Thymus (tissue), 11 donors: ENCODE results near the gene SYDE1. TPM values are rescaled to one million over a fixed set of nuclear protein-coding genes. Genes with fewer than 3 reads are reported as not detected.
"Not testable (repeated sequence)": the region's sequence is repeated elsewhere in the genome, so short reads cannot be mapped to it uniquely, and the experiment has no call there.

Source experiments
- DNase-seq, 9 donors: peaks; one replicate each; pipeline ENCODE4 v3.0.0-alpha.2; 2013; ENCODE audit warnings: low spot score in 9 of 9, low read depth in 6 of 9, missing footprints in 1 of 9
- H3K27ac ChIP-seq, 2 donors: one replicate each; pipeline ENCODE4 v1.5.1; 2013; ENCODE audit warnings: control low read depth in 1 of 2, low read depth in 1 of 2, low read length in 1 of 2, mild to moderate bottlenecking in 1 of 2, moderate library complexity in 1 of 2
- H3K27me3 ChIP-seq, 2 donors: one replicate each; pipeline ENCODE4 v1.5.1; 2013; ENCODE audit warnings: low read length in 1 of 2; ENCODE audit not compliant: control insufficient read depth in 2 of 2, insufficient read depth in 1 of 2
- H3K36me3 ChIP-seq, 2 donors: one replicate each; pipeline ENCODE4 v1.5.1; 2013; ENCODE audit warnings: low read length in 1 of 2, mild to moderate bottlenecking in 1 of 2, moderate library complexity in 1 of 2; ENCODE audit not compliant: control insufficient read depth in 2 of 2, insufficient read depth in 2 of 2
- H3K4me1 ChIP-seq, 2 donors: one replicate each; pipeline ENCODE4 v1.5.1; 2013; ENCODE audit warnings: low read length in 2 of 2; ENCODE audit not compliant: control insufficient read depth in 2 of 2, insufficient read depth in 2 of 2
- H3K4me3 ChIP-seq, 2 donors: one replicate each; pipeline ENCODE4 v1.5.1; 2013; ENCODE audit warnings: low read length in 2 of 2, control low read depth in 1 of 2, mild to moderate bottlenecking in 1 of 2
- H3K9me3 ChIP-seq, 2 donors: one replicate each; pipeline ENCODE4 v1.5.1; 2013; ENCODE audit warnings: low read length in 1 of 2, mild to moderate bottlenecking in 1 of 2; ENCODE audit not compliant: control insufficient read depth in 2 of 2, insufficient read depth in 1 of 2
- WGBS: extraction: QIAGEN DNeasy Blood & Tissue Kit; methylation state at CpG from one replicate; pipeline ENCODE4 v1.1.7; 2013; 5-methylcytosine and 5-hydroxymethylcytosine counted together
- polyA plus RNA-seq: library from polyadenylated mRNA; stranded (reverse); fragments of 200-250 nt; gene quantifications from one replicate; pipeline ENCODE4 v1.2.3, GENCODE V29; 2013
- total RNA-seq: library from RNA; stranded (reverse); fragments of 120-200 nt; gene quantifications from one replicate; pipeline ENCODE4 v1.2.4, GENCODE V29; 2013
- donor health status: healthy.

The SYDE1 gene
- total and polyA plus RNA-seq, 2 donors = 0.94 to 2.5 TPM

- Histone ChIP-seq H3K9me3 (no peaks in the 10 kb centered on the region), H3K4me3 (no peak within 1 kb of the TSS), H3K4me1 (no peaks in the 10 kb centered on the region), H3K27ac (no peak within 1 kb of the TSS), H3K36me3 (no peaks in the 10 kb centered on the region), H3K27me3 (no peaks in the 10 kb centered on the region)
- no peak for DNase-seq
- 73% methylated on average over 6 of the region's 6 CpGs for WGBS
Measured at GRCh38 chr19:15081911-15082310, 25.3 kb upstream of the SYDE1 start, which contains the start of gene OR1I1. Gene OR1I1, plus strand, starts transcription at chr19:15082211. Its CDS starts 4,855 bp downstream, at chr19:15087066.

GRCh38 chr19:15087182-15087581 is 20.0 kb upstream of the SYDE1 start:
- no peak overlapping the region for H3K4me3 ChIP-seq
- H3K4me1 ChIP-seq = peaks cover 0 to 3% of the 10 kb centered on the region in 2 donors
- peaks cover 0 to 4% of the 10 kb centered on the region in 2 donors for H3K27me3 ChIP-seq
- WGBS = 88% methylated on average over 11 of the region's 11 CpGs
- no peaks in the 10 kb centered on the region for H3K9me3 ChIP-seq
- DNase-seq = no peak
- no peaks in the 10 kb centered on the region for H3K36me3 ChIP-seq
- H3K27ac ChIP-seq = no peak overlapping the region

DNA sequence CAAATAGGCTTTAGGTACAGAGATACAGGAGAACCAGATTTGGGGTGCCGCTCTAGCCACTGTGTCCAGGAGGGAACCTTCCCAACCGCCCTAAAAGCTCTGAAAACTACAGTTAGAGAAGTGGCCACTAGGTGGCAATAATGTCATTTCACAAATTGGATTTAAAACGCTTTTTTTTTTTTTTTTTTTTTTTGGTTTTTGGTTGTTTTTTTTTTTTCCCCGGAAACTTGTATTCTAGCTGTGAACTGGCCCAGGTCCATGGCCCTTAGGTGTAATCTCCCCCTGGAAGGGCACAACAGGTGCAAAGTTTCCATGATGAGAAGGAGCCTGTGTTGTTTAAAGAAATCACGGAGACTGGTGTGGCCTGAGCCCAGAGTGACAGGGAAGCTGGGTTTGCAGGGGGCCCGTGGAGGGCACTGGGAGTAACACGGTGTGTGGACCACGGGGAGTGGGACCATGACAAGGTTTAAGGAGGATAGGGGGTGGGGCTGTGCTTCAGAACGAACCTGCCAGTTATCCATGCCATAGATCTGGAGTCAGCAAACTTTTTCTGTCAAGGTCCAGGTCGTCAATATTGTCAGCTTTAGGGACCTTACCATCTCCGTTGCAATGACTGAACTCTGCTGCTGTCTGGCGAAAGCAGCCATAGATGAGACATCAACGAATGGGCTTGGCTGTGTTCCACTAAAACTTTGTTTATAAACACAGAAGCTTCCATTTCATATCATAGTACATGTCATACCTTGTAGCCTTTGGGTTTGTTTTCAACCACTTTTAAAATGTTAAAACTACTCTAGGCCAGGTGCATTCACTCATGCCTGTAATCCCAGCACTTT is 15.1 kb upstream of the SYDE1 start:
- Histone ChIP-seq H3K27ac (peak overlapping the region; percentile 1 to 2), H3K4me1 (peaks cover 0 to 6% of the 10 kb centered on the region in 2 donors), H3K4me3 (no peak overlapping the region), H3K9me3 (no peaks in the 10 kb centered on the region), H3K27me3 (peaks cover 0 to 4% of the 10 kb centered on the region in 2 donors), H3K36me3 (no peaks in the 10 kb centered on the region)
- peak; percentile 38 to 88 (median 64) for DNase-seq
- 36% methylated on average over 13 of the region's 13 CpGs for WGBS

DNA sequence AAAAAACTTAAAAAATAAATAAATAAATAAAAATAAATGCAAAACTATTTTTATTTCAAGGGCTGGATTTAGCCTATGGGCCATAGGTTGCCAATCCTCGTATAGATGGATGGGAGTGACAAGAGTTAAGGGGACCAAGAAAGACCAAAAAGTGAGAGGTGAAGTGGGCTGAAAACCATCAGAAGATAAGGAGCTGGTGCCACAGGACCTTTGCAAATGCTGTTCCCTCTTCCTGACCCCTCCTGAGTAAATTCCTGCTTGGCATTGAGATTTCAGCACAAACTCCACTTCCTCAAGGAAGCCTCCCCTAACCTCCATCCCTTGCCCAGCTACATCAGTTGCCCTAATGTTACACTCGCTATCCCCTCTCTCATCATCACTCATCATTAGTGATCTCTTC is 14.2 kb upstream of the SYDE1 start:
- Histone ChIP-seq H3K9me3 (no peaks in the 10 kb centered on the region), H3K27me3 (no peaks in the 10 kb centered on the region), H3K27ac (no peak overlapping the region), H3K36me3 (no peaks in the 10 kb centered on the region), H3K4me1 (peaks cover 0 to 6% of the 10 kb centered on the region in 2 donors), H3K4me3 (no peak overlapping the region)
- DNase-seq = no peak
- WGBS = 90% methylated on average over 2 of the region's 2 CpGs

DNA sequence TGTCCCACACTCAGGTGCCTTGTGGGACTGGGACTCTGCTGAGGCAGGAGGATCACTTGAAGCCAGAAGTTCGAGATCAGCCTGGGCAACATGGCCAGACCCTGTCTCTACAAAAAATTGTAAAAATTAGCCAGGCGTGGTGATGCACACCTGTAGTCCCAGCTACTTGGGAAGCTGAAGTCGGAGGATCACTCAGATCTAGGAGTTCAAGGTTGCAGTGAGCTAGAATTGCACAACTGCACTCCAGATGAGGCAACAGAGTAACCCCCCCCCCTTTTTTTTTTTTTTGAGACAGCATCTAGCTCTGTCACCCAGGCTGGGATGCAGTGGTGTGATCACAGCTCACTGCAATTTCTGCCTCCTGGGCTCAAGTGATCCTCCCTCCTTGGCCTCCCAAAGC is 11.0 kb upstream of the SYDE1 start:
- Histone ChIP-seq H3K4me3 (no peak overlapping the region), H3K4me1 (peaks cover 0 to 6% of the 10 kb centered on the region in 2 donors), H3K27me3 (no peaks in the 10 kb centered on the region), H3K36me3 (no peaks in the 10 kb centered on the region), H3K9me3 (no peaks in the 10 kb centered on the region), H3K27ac (no peak overlapping the region)
- no peak for DNase-seq
- 73% methylated on average over 3 of the region's 3 CpGs for WGBS

GRCh38 chr19:15097980-15098379 is 9.2 kb upstream of the SYDE1 start:
- not testable (repeated sequence) for H3K27me3 ChIP-seq, H3K4me1 ChIP-seq, H3K27ac ChIP-seq, H3K4me3 ChIP-seq, H3K36me3 ChIP-seq, DNase-seq
- WGBS = 95% methylated on average over 6 of the region's 6 CpGs
- peaks cover 0 to 15% of the 10 kb centered on the region in 2 donors for H3K9me3 ChIP-seq

DNA sequence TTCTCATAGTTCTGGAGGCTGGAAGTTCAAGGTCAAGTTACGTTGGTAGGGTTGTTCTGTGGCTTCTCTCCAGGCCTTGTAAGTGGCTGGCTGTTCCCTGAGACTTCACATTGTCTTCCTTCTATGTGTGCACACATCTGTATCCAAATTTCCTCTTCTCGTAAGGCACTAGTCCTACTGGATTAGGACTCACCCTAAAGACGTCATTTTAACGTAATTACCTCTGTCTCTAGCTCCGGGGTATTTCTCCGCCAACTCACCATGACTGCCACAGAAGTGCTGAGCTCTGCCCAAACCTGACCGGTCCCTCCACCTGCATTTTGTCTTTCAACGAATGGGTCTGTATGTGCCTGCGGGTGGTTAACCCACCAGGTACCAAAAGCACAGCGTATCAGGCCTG is 8.7 kb upstream of the SYDE1 start:
- WGBS = 96% methylated on average over 10 of the region's 10 CpGs
- H3K27ac ChIP-seq = no peak overlapping the region

GRCh38 chr19:15099017-15099582 is 8.1 kb upstream of the SYDE1 start:
- no peaks in the 10 kb centered on the region for H3K27me3 ChIP-seq
- no peak overlapping the region for H3K4me3 ChIP-seq
- WGBS = 97% methylated on average over 3 of the region's 3 CpGs
- no peaks in the 10 kb centered on the region for H3K36me3 ChIP-seq
- peaks cover under 1 to 21% of the 10 kb centered on the region in 2 donors for H3K9me3 ChIP-seq
- H3K27ac ChIP-seq = no peak overlapping the region
- no peak for DNase-seq
- no peaks in the 10 kb centered on the region for H3K4me1 ChIP-seq

More for the DNA sequence above, 8.7 kb upstream of the SYDE1 start:
- H3K4me3 ChIP-seq = no peak overlapping the region
- H3K4me1 ChIP-seq = no peaks in the 10 kb centered on the region
- H3K27me3 ChIP-seq = no peaks in the 10 kb centered on the region
- H3K9me3 ChIP-seq = peaks cover 0 to 17% of the 10 kb centered on the region in 2 donors
- no peaks in the 10 kb centered on the region for H3K36me3 ChIP-seq
- no peak for DNase-seq

DNA sequence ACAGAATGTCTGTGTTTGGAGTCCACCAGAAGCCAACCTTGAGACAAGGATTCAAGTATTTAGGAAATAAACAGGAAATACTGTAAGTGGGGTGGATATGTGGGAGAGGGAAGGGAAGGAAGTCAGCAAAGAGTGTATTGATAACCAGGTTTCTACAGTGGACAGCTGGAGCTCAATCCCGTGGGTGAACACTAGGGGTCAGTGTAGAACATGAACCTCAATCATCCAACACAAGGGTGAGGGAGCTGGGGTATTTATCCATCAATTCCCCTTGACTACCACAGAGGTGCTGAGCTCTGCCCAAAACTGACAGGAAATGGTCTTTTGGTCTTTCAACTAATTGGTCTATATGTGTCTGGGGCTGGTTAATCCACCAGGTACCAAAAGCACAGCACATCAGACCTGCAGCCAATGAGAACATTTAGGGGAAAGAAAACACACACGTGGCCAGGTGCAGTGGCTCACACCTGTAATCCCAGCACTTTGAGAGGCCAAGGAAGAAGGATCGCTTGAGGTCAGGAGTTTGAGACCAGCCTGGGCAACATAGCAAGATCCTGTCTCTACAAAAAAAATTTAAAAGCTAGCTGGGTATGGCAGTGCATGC is 5.6 kb upstream of the SYDE1 start:
- peaks cover 1 to 21% of the 10 kb centered on the region in 2 donors for H3K9me3 ChIP-seq
- H3K27ac ChIP-seq = no peak overlapping the region
- no peaks in the 10 kb centered on the region for H3K4me1 ChIP-seq
- H3K27me3 ChIP-seq = peaks cover 7 to 9% of the 10 kb centered on the region in 2 donors
- peak in 4 of 9 donors; percentile 48 to 67 (median 54) for DNase-seq
- H3K36me3 ChIP-seq = no peaks in the 10 kb centered on the region
- WGBS = 64% methylated on average over 3 of the region's 3 CpGs
- no peak overlapping the region for H3K4me3 ChIP-seq
